Measurements from ENCODE around the gene RTL3.

The RTL3 gene

GRCh38 chrX:78619834-78620233 lies 39.3 kb downstream of the RTL3 start:
- no peak for DNase-seq (ENCODE audit: low spot score)

DNA sequence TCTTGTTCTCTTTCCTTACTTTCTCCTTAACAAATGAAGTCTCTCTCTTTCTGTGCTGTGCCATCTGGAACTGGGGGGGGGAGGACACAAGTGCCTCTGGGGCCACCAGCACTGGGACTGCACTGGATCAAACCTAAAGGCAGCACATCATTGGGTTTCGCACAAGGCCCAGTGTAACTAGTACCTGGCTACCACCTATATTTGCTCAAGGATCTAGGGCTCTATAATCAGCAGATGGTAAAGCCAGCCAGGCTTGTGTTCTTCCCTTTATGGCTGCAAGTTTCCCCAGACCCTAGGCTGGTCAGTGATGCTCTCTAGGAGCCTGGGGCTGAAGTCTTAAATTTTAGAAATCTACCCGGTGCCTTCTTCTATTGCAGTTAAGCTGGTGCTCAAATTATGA lies 40.1 kb downstream of the RTL3 start:
- DNase-seq (ENCODE audit: low spot score): no peak

DNA sequence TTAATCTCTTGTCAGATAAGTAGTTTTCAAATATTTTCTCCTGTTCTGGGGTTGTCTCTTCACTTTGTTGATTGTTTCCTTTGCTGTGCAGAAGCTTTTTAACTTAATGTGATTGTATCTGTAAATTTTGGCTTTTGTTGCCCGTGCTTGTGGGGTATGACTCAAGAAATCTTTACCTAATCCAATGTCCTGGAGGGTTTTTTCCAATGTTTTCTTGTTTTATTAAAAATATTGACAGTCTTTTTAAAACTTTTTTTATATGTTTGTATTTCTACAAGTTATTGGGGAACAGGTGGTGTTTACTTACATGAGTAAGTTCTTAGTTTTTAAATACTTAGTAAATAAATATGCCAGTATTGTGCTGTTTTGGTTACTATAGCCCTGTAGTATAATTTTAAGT lies 44.9 kb downstream of the RTL3 start:
- no peak for DNase-seq (ENCODE audit: low spot score)

Measured in cerebellar cortex (tissue), 1 donor.